Neuronal stem cell (in vitro differentiated cells): ENCODE measurements around the gene NDUFAF5.
"Not testable (repeated sequence)": the region's sequence is repeated elsewhere in the genome, so short reads cannot be mapped to it uniquely, and the experiment has no call there.

Experiments used
- DNase-seq: peaks from one replicate; pipeline ENCODE4 v3.0.0-alpha.2; 2013; ENCODE audit warnings: low spot score
- H2AFZ ChIP-seq: one replicate; pipeline ENCODE4 v1.6.1; 2013; ENCODE audit warnings: mild to moderate bottlenecking, low read length, inconsistent platforms
- H2AK5ac ChIP-seq: 2 replicates; pipeline ENCODE4 v1.6.1; 2013; ENCODE audit warnings: low read depth, mild to moderate bottlenecking, inconsistent platforms, low read length, moderate library complexity, mixed read lengths
- H2BK120ac ChIP-seq: 2 replicates; pipeline ENCODE4 v1.6.1; 2013; ENCODE audit warnings: low read depth, mild to moderate bottlenecking, inconsistent platforms, low read length, moderate library complexity, mixed read lengths
- H2BK12ac ChIP-seq: one replicate; pipeline ENCODE4 v1.6.1; 2013; ENCODE audit warnings: low read length, inconsistent platforms
- H2BK15ac ChIP-seq: 2 replicates; pipeline ENCODE4 v1.6.1; 2013; ENCODE audit warnings: mild to moderate bottlenecking, low read length, inconsistent platforms, mixed read lengths
- H2BK5ac ChIP-seq: one replicate; pipeline ENCODE4 v1.6.1; 2013; ENCODE audit warnings: inconsistent platforms, mild to moderate bottlenecking, low read length, moderate library complexity
- H3K14ac ChIP-seq: one replicate; pipeline ENCODE4 v1.6.1; 2013; ENCODE audit warnings: low read length, inconsistent platforms
- H3K18ac ChIP-seq: 2 replicates; pipeline ENCODE4 v1.6.1; 2013; ENCODE audit warnings: low read length, inconsistent platforms
- H3K23ac ChIP-seq: 2 replicates; pipeline ENCODE4 v1.6.1; 2013; ENCODE audit warnings: low read depth, mild to moderate bottlenecking, mixed read lengths, low read length, inconsistent platforms; ENCODE audit not compliant: poor library complexity
- H3K27ac ChIP-seq: replicated peaks from 3 replicates; pipeline ENCODE4 v1.5.1; 2013; ENCODE audit warnings: low read length, inconsistent platforms
- H3K27me3 ChIP-seq, 3 experiments: 2 replicates each; pipeline ENCODE4 v1.6.1; 2013; ENCODE audit warnings: low read length in 3 of 3, mild to moderate bottlenecking in 2 of 3, inconsistent platforms in 1 of 3, low read depth in 1 of 3, mixed read lengths in 1 of 3, moderate library complexity in 1 of 3; ENCODE audit not compliant: control insufficient read depth in 3 of 3, insufficient read depth in 3 of 3
- H3K36me3 ChIP-seq, 2 donors: replicated peaks in 1 of 2; 2 replicates each; pipeline ENCODE4 v1.6.1; 2013; ENCODE audit warnings: low read length in 2 of 2; ENCODE audit not compliant: control insufficient read depth in 2 of 2, insufficient read depth in 2 of 2
- H3K4ac ChIP-seq: 2 replicates; pipeline ENCODE4 v1.6.1; 2013; ENCODE audit warnings: inconsistent platforms, mild to moderate bottlenecking, low read length, moderate library complexity
- H3K4me1 ChIP-seq, 2 donors: 1 replicate in 1 of 2; 2 replicates in 1 of 2; pipeline ENCODE4 v1.6.1; 2013; ENCODE audit warnings: low read length in 2 of 2, low read depth in 1 of 2; ENCODE audit not compliant: control insufficient read depth in 2 of 2, insufficient read depth in 1 of 2
- H3K4me2 ChIP-seq: one replicate; pipeline ENCODE4 v1.6.1; 2013; ENCODE audit warnings: mild to moderate bottlenecking, low read length, inconsistent platforms; ENCODE audit not compliant: insufficient read depth, poor library complexity, severe bottlenecking
- H3K4me3 ChIP-seq, 2 donors: 2 replicates each; pipeline ENCODE4 v1.5.1; 2013; ENCODE audit warnings: low read length in 2 of 2, mild to moderate bottlenecking in 2 of 2, inconsistent platforms in 1 of 2, moderate library complexity in 1 of 2
- H3K79me1 ChIP-seq: one replicate; pipeline ENCODE4 v1.6.1; 2013; ENCODE audit warnings: low read depth, mild to moderate bottlenecking, inconsistent platforms, low read length, moderate library complexity
- H3K9ac ChIP-seq: one replicate; pipeline ENCODE4 v1.6.1; 2013; ENCODE audit warnings: mild to moderate bottlenecking, low read depth, low read length, inconsistent platforms; ENCODE audit not compliant: poor library complexity
- H3K9me3 ChIP-seq, 2 donors: replicated peaks in 1 of 2; 2 replicates each; pipeline versions ENCODE3 to v1.6.1; 2013; ENCODE audit warnings: low read length in 2 of 2, mild to moderate bottlenecking in 2 of 2, inconsistent platforms in 1 of 2, low read depth in 1 of 2, mixed read lengths in 1 of 2, moderate library complexity in 1 of 2; ENCODE audit not compliant: control insufficient read depth in 2 of 2, insufficient read depth in 1 of 2
- H4K8ac ChIP-seq: one replicate; pipeline ENCODE4 v1.6.1; 2013; ENCODE audit warnings: low read depth, mild to moderate bottlenecking, inconsistent platforms, low read length, moderate library complexity
- H4K91ac ChIP-seq: one replicate; pipeline ENCODE4 v1.6.1; 2013; ENCODE audit warnings: low read length, low read depth, mild to moderate bottlenecking, inconsistent platforms; ENCODE audit not compliant: poor library complexity
- WGBS, 2 donors: extraction: QIAGEN DNeasy Blood & Tissue Kit; methylation state at CpG; one replicate each; pipeline ENCODE4 v1.1.7; 2013; ENCODE audit warnings: missing lambda C conversion rate in 2 of 2, mixed read lengths in 1 of 2; ENCODE audit not compliant: insufficient read length in 2 of 2, insufficient replicate concordance in 1 of 2; ENCODE audit errors: extremely low coverage in 2 of 2; 5-methylcytosine and 5-hydroxymethylcytosine counted together

NDUFAF5 gene

DNA sequence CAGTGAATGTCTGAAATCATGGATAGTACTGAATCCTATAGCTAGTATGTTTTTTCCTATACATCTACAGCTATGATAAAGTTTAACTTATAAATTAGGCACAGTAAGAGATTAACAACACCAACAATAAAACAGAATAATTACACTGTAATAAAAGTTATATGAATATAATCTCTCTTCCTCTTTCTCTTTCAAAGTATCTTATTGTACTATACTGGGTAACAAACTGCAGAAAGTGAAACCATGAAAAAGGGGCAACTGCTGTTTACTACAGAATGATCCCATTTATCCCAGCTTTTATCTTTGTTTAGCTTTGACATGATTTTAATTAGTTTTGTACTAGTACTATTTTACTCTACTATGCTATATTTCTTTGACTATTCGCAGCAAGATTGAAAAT lies 25.9 kb upstream of the NDUFAF5 start:
- no peak for DNase-seq
- no peak overlapping the region for H3K27ac ChIP-seq
- no peak overlapping the region for H3K4me3 ChIP-seq
- H3K4ac ChIP-seq, result no peak overlapping the region
- no peak overlapping the region for H2BK15ac ChIP-seq
- H3K79me1 ChIP-seq, result no peaks in the 10 kb centered on the region
- H4K91ac ChIP-seq, result no peak overlapping the region
- H2BK5ac ChIP-seq, result no peak overlapping the region
- H3K9ac ChIP-seq, result no peak overlapping the region
- no peaks in the 10 kb centered on the region for H3K27me3 ChIP-seq
- no peak overlapping the region for H3K14ac ChIP-seq
- no peak overlapping the region for H3K4me2 ChIP-seq
- no peak overlapping the region for H3K18ac ChIP-seq
- no peaks in the 10 kb centered on the region for H3K4me1 ChIP-seq
- H2AFZ ChIP-seq, result no peak overlapping the region
- no peak overlapping the region for H2BK120ac ChIP-seq
- H3K36me3 ChIP-seq, result peaks cover 4 to 86% of the 10 kb centered on the region in 2 donors
- no peak overlapping the region for H3K23ac ChIP-seq
- no peak overlapping the region for H2AK5ac ChIP-seq
- WGBS, 2 donors, result no CpG with 5 or more reads among the region's 1 CpG
- H3K9me3 ChIP-seq, result peaks cover 0 to 7% of the 10 kb centered on the region in 2 donors
- H2BK12ac ChIP-seq, result no peak overlapping the region
- no peak overlapping the region for H4K8ac ChIP-seq

DNA sequence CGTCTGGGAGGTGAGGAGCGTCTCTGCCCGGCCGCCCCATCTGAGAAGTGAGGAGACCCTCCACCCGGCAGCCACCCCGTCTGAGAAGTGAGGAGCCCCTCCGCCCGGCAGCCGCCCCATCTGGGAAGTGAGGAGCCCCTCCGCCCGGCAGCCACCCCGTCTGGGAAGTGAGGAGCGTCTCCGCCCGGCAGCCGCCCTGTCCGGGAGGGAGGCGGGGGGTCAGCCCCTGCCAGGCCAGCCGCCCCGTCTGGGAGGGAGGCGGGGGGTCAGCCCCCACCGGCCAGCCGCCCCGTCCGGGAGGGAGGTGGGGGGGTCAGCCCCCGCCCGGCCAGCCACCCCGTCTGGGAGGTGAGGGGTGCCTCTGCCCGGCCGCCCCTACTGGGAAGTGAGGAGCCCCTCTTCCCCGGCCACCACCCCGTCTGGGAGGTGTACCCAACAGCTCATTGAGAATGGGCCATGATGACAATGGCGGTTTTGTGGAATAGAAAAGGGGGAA lies 24.3 kb upstream of the NDUFAF5 start:
- H3K4me2 ChIP-seq, H2BK15ac ChIP-seq, H2BK120ac ChIP-seq, H2AFZ ChIP-seq, H3K4ac ChIP-seq, H3K79me1 ChIP-seq, H3K4me1 ChIP-seq, H4K91ac ChIP-seq, H3K9ac ChIP-seq, H2AK5ac ChIP-seq, H4K8ac ChIP-seq, H3K4me3 ChIP-seq, H3K14ac ChIP-seq, H3K27me3 ChIP-seq, H3K18ac ChIP-seq, DNase-seq, H2BK12ac ChIP-seq, H2BK5ac ChIP-seq, H3K27ac ChIP-seq, H3K23ac ChIP-seq: not testable (repeated sequence)
- H3K9me3 ChIP-seq, result peaks cover 0 to 18% of the 10 kb centered on the region in 2 donors
- peaks cover 5 to 86% of the 10 kb centered on the region in 2 donors for H3K36me3 ChIP-seq
- whole genome bisulfite sequencing, 2 donors, result no CpG with 5 or more reads among the region's 33 CpGs

DNA sequence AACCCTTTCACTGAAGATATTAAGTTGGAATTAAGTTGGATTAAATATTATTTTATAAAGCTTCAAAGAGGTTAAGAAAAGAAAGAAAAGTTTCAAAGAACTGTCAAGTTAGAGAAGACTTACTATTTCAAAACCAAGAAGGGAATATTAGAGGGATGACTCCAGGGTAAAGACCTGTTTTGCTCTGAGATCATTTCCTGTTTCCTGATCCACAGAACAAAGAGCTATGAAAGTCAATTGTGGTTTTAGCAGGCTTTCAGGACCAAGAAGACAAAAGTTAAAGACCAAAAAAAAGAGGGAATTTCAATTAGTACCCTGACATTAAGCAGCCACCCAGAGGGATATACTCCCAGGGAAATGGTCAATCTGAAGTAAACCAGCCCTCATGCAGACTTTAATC lies 19.5 kb upstream of the NDUFAF5 start:
- no peak overlapping the region for H2BK12ac ChIP-seq
- H3K14ac ChIP-seq, result no peak overlapping the region
- H2AFZ ChIP-seq, result no peak overlapping the region
- no peak overlapping the region for H2BK5ac ChIP-seq
- no peak overlapping the region for H3K23ac ChIP-seq
- no peak overlapping the region for H3K4me3 ChIP-seq
- peaks cover 0 to 43% of the 10 kb centered on the region in 2 donors for H3K9me3 ChIP-seq
- no peak overlapping the region for H3K4ac ChIP-seq
- H3K79me1 ChIP-seq, result no peaks in the 10 kb centered on the region
- no peaks in the 10 kb centered on the region for H3K27me3 ChIP-seq
- H4K91ac ChIP-seq, result no peak overlapping the region
- H3K27ac ChIP-seq, result no peak overlapping the region
- no peak overlapping the region for H3K4me2 ChIP-seq
- H2BK15ac ChIP-seq, result no peak overlapping the region
- H4K8ac ChIP-seq, result no peak overlapping the region
- no peaks in the 10 kb centered on the region for H3K4me1 ChIP-seq
- DNase-seq, result no peak
- no peak overlapping the region for H2BK120ac ChIP-seq
- no peak overlapping the region for H2AK5ac ChIP-seq
- H3K9ac ChIP-seq, result no peak overlapping the region
- H3K36me3 ChIP-seq, result peaks cover 22 to 88% of the 10 kb centered on the region in 2 donors
- H3K18ac ChIP-seq, result no peak overlapping the region

DNA sequence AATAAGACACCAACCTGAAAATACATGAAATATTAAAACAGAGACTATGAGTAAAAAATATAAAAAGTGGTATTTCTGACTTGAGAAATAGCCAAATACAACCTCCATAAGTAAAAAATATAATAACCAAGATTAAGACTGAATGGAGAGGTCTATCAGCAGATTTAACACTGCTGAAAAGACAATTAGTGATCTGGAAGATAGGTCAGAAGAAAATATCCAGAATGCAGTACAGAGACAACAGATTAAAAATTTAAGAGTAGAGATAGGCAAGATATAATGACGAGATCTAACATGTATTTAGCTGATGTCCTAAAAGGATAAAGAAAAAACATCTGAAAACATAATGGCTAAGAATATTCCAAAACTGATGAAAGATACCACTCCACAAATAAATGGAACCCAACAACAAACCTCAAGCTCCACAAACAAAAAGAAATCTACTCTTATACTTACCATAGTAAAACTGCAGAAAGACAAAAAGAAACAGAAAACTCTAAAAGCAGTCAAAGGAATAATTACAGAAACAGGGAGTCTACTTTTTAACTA lies 18.9 kb upstream of the NDUFAF5 start:
- Histone ChIP-seq H3K4ac (no peak overlapping the region), H2BK5ac (no peak overlapping the region), H3K27me3 (no peaks in the 10 kb centered on the region), H4K91ac (no peak overlapping the region), H3K9me3 (peaks cover 0 to 43% of the 10 kb centered on the region in 2 donors), H3K36me3 (peaks cover 22 to 94% of the 10 kb centered on the region in 2 donors), H2AFZ (no peak overlapping the region), H2AK5ac (no peak overlapping the region), H3K4me3 (no peak overlapping the region), H3K79me1 (no peaks in the 10 kb centered on the region), H3K18ac (no peak overlapping the region), H2BK12ac (no peak overlapping the region), H3K14ac (no peak overlapping the region), H3K4me1 (no peaks in the 10 kb centered on the region), H3K23ac (no peak overlapping the region), H3K9ac (no peak overlapping the region), H2BK15ac (no peak overlapping the region), H4K8ac (no peak overlapping the region), H2BK120ac (no peak overlapping the region), H3K4me2 (no peak overlapping the region), H3K27ac (no peak overlapping the region)
- no peak for DNase-seq
- WGBS, 2 donors, result no CpG with 5 or more reads among the region's 1 CpG
